NAMALWA (cell line): Measurements from ENCODE around the gene LCE1D.
A peak's percentile ranks its signal among the peaks of the same experiment; 100 is the strongest.

Experiments used
- DNase-seq: peaks from one replicate; pipeline ENCODE4 v3.0.0-alpha.2; 2015; ENCODE audit warnings: low spot score

The LCE1D gene, protein sequence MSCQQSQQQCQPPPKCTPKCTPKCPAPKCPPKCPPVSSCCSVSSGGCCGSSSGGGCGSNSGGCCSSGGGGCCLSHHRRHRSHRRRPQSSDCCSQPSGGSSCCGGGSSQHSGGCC

DNA sequence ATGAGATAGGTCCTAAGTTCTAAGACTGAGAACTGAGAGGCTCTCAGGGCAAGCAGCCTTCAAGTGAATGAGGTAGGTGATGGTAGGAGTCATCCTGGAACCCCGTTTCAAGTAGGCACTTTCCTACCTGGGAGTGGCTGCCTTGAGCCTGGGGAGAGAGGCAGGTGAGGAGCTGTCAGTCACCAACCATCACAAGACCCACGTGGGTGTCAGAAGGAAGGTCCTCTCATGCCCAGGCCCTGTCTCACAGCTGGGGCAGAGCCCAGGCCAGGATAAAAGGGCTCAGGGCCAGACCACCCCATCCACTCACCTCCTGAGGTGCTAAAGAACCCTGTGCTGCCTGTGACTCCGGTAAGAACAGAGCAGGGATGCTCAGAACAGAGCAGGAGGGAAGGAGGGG lies at the start of gene LCE1D:
Gene LCE1D, plus strand, starts transcription at position 301 of the 400 bp plus-strand sequence. CDS start 1,074 bp downstream, outside the sequence.
- no peak for DNase-seq

DNA sequence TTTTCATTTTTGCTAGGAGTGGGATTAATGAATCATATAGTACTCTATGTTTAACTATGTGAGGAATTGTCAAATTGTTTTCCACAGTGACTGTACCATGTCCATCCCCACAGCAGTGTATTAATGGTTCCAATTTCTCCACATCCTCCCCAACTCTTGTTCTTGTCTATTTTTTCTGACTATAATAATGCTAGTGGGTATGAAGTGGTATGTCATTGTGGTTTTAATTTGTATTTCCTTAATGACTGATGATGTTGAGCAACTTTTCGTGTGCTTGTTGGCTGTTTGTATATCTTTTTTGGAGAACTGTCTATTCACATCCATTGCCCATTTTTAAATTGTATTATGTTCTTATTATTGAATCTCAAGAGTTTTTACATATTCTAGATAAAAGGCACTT lies 48.7 kb upstream of the LCE1D start:
- DNase-seq, result no peak

DNA sequence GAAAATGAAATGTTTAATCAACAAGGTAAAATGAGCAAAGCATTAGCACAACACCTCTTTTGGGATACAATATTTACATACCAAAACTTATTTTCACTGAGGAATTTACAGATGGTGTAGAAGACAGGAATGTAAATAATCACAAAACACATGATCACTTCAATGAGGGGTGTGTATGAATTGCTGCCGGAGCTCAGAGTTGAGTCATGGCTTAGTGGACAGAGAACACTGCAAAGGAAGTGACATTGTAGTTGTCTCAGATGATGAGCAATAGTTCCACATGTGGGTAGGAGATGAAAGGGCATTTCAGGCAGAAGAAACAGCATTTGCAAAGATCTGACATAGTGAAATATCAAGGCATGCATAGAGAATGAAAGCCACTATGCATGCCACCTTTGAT lies 44.3 kb upstream of the LCE1D start:
- DNase-seq, result no peak

DNA sequence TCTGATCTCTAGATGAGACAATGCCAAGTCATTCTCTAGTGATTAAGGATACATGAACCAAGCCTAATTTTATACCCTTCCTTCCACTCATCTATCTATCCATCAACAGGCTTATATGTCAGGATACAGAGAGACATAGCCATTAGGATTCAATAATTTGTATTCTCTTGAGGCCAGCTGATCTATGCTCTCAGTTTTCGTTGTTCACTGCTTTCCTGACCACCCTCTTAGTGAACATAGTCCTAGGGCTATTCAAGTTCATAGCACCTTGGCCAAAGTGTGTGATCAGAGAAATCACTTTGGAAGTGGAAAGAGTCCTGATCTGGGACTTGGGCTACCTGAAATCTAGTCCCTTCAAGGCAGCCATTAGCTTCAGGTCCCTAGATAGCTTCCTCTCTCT lies 42.9 kb upstream of the LCE1D start:
- DNase-seq, result no peak

DNA sequence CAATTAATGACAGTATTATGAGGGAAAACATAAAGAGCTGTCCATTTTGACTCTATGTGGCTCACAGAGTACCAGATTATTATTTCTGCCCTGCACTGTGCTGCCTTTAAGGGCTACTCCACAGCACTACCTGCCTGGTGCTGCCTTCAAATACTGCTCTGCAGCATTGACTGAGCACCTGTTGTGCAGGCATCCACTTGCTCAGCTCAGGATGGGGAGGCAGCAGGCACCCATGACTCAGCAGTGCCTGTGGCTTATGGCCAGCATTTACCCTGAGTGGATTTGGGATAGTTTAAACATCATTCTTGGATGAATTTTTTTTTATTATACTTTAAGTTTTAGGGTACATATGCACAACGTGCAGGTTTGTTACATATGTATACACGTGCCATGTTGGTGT lies 39.6 kb upstream of the LCE1D start:
- DNase-seq, result no peak

DNA sequence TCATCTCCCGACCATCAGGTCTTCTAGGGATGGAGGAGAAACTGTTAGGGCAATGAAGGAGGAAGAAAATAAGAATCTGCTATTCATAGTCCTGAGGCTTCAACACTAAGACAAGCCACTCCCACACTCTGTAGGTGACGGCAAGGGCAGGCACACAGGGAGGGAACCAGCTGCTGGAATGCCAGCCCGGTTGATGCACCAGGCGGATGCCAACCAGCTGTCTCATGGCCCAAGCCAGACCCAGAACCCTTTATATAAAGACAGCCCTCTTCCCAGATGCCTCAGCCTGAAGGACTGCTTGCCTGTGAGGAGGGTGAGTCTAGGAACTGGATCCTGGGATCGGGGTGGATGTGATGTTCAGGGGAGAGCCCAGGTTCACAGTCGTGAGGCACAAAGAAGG lies 38.8 kb upstream of the LCE1D start, which contains the start of gene KPRP:
Gene KPRP, plus strand, starts transcription at position 279 of the 400 bp plus-strand sequence. CDS start 1,564 bp downstream, outside the sequence.
- DNase-seq, result no peak

DNA sequence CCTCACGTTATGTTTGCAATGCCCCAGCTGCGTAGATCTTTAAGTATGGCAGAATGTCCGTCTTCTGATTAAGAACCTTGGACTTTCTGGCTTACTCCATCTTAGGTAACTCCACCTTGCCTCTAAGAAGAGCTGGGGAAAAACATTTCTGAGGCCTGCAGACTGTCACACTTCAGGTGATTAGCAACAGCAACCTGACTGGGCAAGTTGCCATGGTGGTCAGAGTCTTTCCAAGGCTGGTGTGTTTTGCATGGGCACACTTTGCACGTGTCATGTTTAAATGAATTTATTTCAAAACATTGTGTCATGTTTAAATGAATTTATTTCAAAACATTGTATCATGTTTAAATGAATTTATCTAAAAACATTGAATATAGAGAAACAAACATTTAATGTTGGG lies 37.9 kb upstream of the LCE1D start:
- no peak for DNase-seq

DNA sequence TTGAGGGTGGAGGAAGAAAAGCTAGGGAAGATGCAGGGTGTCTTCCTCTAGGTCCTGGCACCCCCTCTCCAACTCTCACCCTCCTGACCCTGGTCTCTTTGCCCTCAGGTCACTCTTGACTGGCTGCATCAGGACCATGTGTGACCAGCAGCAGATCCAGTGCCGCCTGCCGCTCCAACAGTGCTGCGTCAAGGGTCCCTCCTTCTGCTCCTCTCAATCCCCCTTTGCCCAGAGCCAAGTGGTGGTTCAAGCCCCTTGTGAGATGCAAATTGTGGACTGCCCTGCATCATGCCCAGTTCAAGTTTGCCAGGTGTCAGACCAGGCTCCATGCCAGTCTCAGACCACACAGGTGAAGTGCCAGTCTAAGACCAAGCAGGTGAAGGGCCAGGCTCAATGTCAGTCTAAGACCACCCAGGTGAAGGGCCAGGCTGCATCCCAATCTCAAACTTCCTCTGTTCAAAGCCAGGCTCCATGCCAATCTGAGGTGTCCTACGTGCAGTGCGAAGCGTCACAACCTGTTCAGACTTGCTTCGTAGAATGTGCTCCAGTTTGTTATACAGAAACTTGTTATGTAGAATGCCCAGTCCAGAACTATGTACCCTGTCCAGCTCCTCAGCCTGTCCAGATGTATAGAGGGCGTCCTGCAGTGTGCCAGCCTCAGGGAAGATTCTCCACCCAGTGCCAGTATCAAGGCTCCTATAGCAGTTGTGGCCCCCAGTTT lies 36.9 kb upstream of the LCE1D start:
- DNase-seq, result no peak

DNA sequence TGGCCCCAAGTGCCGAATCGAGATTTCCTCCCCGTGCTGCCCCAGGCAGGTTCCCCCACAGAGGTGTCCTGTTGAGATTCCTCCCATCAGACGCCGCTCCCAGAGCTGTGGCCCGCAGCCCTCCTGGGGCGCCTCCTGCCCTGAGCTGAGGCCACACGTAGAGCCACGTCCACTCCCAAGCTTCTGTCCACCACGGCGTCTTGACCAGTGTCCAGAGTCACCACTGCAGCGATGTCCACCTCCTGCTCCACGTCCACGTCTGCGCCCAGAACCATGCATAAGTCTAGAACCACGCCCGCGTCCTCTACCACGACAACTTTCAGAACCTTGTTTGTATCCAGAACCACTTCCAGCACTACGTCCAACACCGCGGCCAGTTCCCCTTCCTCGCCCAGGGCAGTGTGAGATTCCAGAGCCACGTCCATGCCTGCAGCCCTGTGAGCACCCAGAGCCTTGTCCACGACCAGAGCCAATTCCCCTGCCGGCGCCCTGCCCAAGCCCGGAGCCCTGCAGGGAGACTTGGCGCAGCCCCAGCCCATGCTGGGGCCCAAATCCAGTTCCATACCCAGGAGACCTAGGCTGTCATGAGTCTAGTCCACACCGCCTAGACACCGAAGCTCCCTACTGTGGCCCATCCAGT lies 35.9 kb upstream of the LCE1D start:
- no peak for DNase-seq

DNA sequence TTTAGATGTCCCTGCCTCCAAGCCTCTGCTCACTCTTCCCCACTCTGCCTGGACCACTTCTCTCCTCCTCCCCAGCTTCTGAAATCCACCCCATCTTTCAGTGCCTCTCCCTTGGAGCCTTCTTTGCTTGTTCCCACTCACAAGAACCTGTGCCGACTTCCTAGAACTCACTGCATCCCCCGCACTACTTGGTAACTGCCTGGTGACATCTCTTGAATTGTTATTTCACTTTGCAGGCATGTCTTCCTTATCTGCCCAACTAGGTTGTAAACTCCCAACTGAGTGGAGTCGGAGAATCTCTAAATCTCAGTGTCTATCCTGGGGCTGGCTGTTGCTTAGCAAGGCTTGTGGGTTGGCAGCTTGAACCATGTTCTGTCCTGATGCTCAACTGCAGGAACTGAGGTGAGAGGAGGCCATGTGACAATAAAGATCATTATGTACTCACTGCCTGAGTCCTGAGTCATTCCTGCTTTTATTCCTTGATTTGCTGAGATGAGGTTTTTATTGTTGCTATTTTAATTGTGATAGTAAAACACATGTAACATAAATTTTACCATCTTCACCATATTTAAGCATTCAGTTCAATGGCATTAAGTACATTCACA lies 34.8 kb upstream of the LCE1D start:
- no peak for DNase-seq

DNA sequence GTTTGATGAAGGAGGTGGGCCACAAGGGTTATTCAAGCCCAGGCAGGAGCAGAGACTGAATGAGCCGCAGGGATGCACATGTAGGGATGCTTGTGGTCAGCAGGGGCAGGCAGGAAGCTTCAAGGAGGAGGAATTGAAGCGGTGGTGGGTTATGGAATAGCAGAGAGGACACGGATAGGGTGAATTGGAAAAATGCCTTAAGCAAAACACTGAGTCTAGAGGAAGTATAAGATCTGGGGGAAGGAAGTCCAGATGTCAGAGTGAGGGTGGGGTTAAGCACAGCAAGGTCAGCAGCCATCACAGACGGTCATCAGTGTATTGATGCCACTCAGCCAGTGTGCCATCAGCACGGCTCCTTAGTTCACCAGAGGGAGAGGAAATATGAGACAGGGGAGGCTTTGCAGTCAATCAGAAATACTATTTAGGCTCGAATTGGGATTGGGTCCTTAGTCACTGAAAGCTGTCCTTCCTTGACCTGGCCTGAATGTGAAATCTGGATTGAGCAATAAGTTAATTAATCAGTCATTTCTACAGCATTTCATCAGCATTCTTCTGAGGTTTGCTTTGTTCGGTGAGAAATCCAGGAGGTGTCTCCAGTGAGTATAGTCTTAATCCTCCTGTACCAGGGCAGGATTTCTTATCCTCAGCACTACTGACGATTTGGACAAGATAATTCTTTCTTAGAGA lies 27.5 kb upstream of the LCE1D start:
- DNase-seq, result no peak

DNA sequence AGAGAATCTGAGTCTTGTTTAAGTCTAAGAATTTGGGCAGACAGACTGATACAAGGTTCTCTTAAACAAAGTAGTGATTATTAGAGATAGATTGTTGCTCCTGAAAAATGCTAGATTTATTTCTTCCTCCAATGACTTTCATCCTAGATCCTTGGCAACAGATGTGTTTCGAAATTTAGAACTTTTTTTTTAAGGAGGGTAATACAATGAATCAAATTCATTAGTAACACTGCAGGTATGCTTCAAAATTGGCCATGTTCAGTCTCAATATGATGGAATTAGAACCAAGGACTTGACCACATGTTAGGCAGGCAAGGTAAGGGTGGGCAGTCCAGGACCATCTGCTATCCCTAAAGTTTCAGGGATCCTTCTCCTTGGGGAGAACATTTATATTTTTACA lies 26.1 kb upstream of the LCE1D start:
- no peak for DNase-seq

DNA sequence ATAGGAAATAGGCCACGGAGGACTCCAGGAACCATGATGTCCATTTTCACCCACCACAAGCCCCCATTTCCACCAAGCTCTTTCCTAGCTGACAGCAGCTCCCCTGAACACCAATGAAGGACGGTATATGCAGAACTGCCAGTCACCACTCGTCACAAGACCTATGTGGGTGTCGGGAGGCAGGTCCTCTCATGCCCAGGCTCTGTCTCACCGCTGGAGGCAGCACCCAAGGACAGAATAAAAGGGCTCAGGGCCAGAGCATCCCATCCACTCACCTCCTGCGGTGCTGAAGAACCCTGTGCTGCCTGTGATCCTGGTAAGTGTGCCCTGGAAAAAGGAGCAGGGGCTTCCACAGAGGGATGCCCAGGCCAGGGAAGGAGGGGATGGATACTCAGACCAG lies 21.6 kb upstream of the LCE1D start, which contains the start of gene LCE1F:
Gene LCE1F, plus strand, starts transcription at position 266 of the 400 bp plus-strand sequence. CDS start 1,232 bp downstream, outside the sequence.
- DNase-seq, result peak; percentile 22

DNA sequence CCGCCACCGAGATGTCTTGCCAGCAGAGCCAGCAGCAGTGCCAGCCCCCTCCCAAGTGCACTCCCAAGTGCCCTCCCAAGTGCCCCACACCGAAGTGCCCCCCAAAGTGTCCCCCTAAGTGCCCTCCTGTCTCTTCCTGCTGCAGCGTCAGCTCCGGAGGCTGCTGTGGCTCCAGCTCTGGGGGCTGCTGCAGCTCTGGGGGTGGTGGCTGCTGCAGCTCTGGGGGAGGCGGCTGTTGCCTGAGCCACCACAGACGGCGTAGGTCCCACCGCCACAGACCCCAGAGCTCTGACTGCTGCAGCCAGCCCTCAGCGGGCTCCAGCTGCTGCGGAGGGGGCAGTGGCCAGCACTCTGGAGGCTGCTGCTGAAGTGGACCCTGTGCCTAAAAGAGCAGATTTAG lies 20.2 kb upstream of the LCE1D start:
- no peak for DNase-seq

DNA sequence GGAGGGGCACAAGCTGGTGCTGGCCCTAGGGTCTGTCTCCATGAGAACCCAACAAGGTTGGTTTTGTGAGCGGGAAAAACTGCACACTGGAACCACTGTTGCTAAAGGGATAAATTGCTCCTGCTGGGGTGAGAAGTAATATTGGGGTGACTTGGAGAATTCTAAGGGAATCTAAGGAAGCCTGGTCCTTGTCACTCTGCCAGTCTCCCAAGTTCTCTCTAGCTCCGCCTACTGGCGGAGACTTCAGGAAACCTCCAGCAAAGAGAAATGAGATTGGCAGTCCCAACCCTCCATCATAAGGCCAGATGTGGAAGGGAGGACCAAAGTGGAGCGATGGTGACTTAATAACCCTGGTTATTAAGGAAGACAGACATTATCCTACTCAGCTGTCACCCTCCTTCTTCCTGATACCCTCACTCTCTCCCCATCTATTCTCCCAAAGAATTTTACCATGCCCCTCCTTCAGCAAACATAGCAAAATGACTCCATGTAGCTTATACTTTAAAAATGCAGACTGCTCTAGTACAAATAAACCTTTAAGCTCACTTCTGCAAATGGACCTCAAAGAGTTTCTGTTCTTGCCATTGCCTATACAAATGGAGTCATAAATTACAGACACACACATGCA lies 18.9 kb upstream of the LCE1D start:
- DNase-seq, result peak; percentile 51

DNA sequence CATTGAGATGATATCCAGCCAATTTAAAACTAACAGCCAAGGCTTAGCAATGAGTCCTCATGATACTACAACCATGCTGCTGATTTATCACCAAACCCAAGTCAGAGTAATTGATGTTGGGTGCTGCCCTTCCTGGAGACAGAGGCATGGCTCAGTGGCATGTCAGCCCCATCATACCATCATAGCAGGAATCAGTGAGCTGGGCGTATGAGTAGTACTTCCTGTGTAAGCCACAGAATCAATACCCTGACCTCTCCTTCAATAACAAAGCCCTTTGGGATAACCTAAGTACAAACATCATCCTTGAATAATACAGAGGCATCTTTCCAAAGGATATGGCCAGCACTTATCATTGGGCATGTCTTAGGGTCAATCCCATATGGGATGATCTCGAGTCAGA lies 13.4 kb upstream of the LCE1D start:
- DNase-seq, result no peak

DNA sequence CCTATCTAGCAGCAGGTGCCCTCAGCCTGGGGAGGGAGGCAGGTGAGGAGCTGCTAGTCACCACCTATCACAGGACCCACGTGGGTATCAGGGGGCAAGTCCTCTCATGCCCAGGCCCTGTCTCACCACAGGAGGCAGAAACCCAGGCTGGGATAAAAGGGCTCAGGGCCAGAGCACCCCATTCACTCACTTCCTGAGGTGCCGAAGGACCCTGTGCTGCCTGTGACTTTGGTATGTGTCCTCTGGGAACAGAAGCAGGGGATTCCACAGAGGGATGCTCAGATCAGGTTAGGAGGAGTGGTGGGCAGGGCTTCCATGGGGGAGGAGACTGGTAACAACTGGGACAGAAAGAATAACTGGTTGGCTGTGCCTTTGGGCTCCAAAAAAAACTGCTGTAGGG lies 10.4 kb upstream of the LCE1D start, which contains the start of gene LCE1E:
Gene LCE1E, plus strand, starts transcription at position 181 of the 400 bp plus-strand sequence. CDS start 1,043 bp downstream, outside the sequence.
- no peak for DNase-seq

DNA sequence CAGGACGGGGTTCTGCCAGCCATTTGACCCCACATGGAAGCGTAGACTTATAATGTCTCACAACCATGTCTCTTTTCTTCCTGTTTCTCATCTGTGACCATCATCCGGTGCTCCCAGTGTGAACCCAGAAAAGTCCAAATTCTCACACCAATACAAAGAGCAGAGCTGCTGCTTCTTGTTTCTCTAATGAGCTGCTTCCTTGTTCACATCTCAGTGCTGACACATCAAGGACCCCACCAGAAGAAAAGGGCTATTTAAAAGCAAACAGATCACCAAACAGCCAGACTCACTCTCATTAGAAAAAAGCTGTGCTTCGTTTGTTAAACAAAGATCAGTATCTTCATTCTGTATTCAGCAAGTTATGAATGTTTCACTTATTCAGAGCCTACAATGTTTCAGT lies 835 bp upstream of the LCE1D start:
- no peak for DNase-seq

DNA sequence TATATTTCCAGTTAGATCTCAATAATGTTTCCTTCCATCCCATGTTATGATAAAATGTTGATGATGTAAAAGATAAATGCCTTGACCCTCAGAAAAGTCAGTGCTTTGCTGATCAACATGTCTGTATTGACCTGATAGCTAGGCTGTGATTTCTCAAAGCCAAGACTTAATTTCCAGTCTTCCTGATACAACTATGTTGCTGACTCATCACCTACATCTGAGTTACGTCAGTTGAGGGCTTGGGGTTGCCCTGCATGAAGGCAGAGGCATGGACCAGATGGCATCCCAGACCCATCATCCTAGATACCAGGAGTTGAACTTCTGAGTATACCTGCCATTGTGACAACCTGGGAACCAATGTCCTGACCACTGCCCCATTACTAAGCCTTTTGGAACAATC lies 4.8 kb downstream of the LCE1D start:
- no peak for DNase-seq

DNA sequence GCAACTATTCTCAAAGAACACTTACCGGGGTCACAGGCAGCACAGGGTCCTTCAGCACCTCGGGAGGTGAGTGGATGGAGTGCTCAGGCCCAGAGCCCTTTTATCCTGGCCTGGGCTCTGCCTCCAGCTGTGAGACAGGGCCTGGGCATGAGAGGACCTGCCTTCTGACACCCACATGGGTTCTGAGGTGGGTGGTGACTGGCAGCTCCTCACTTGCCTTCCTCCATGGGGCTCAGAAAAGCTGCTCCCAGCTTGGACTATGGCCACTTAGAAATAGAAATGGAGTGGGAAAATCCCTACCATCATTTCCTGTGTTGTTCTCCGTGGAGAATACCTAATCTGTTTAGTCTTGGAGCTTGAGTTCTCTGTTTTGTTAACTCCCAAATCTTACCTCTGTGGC lies 10.1 kb downstream of the LCE1D start, which contains the start of gene LCE1C:
Gene LCE1C, minus strand, starts transcription at position 76 of the 400 bp plus-strand sequence. CDS start 1,173 bp downstream, outside the sequence.
- no peak for DNase-seq

DNA sequence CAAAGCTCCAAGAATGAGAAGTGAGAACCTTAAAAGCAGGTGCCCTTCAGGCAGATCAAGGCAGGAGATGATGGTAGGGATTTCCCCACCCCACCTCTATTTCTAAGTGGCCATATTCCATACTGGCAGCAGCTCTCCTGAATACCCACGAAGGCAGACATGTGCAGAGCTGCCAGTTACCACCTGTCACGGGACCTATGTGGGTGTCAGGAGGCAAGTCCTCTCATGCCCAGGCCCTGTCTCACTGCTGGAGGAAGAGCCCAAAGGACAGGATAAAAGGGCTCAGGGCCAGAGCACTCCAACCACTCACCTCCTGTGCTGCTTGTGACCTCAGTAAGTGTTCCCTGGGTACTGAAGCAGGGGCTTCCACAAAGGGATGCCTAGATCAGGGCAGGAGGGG lies 14.5 kb downstream of the LCE1D start:
- DNase-seq, result no peak

DNA sequence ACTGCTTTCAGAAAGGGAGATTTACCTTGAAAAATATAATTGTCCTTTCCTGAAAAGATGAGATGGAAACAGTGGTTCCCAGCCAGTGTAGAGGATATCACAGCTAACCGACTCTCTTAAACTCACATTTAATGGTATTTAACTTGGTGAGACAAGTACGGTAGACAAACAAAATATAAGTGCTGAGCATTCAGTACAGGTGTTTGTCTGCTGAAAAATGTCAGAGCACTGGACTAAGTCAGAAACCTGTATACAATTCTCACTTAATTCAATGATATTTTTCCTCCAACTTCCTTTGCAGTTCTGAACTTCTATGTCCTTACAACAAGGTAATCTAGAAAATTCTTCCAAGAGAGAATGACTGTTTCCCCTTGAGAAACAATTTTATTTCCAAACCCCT lies 15.2 kb downstream of the LCE1D start, which contains the start of gene LCE1B:
Gene LCE1B, plus strand, starts transcription at position 301 of the 400 bp plus-strand sequence. CDS start 476 bp downstream, outside the sequence.
- DNase-seq, result no peak
